H9 (cell line): ENCODE results near the gene SYNE2. TPM values are rescaled to one million over a fixed set of nuclear protein-coding genes. Genes with fewer than 3 reads are reported as not detected.
A peak's percentile ranks its signal among the peaks of the same experiment; 100 is the strongest.

Source experiments
- DNase-seq: peaks from one replicate; pipeline ENCODE4 v3.0.0-alpha.2; 2017
- H2AFZ ChIP-seq: one replicate; pipeline ENCODE4 v1.6.1; 2013; ENCODE audit warnings: mild to moderate bottlenecking, low read length, control low read depth, moderate library complexity
- H2AK5ac ChIP-seq: 2 replicates; pipeline ENCODE4 v1.6.1; 2013; ENCODE audit warnings: low read length, control low read depth, mixed read lengths; ENCODE audit not compliant: insufficient read length
- H2BK120ac ChIP-seq: one replicate; pipeline ENCODE4 v1.6.1; 2013; ENCODE audit warnings: low read depth, mild to moderate bottlenecking, low read length, control low read depth, inconsistent platforms; ENCODE audit not compliant: poor library complexity, severe bottlenecking
- H2BK12ac ChIP-seq: 2 replicates; pipeline ENCODE4 v1.6.1; 2013; ENCODE audit warnings: low read length, control low read depth, mixed read lengths, low read depth; ENCODE audit not compliant: insufficient read length
- H2BK15ac ChIP-seq: 2 replicates; pipeline ENCODE4 v1.6.1; 2013; ENCODE audit warnings: low read depth, low read length, control low read depth
- H2BK20ac ChIP-seq: one replicate; pipeline ENCODE4 v1.6.1; 2013; ENCODE audit warnings: low read depth, mild to moderate bottlenecking, low read length, control low read depth, inconsistent platforms; ENCODE audit not compliant: poor library complexity, severe bottlenecking
- H2BK5ac ChIP-seq: 2 replicates; pipeline ENCODE4 v1.6.1; 2013; ENCODE audit warnings: low read length, control low read depth, mixed read lengths; ENCODE audit not compliant: insufficient read length
- H3K14ac ChIP-seq: 2 replicates; pipeline ENCODE4 v1.6.1; 2013; ENCODE audit warnings: low read length, control low read depth; ENCODE audit not compliant: insufficient read depth
- H3K18ac ChIP-seq: 2 replicates; pipeline ENCODE4 v1.6.1; 2013; ENCODE audit warnings: low read depth, mild to moderate bottlenecking, mixed read lengths, low read length, control low read depth; ENCODE audit not compliant: insufficient read length
- H3K23ac ChIP-seq: 2 replicates; pipeline ENCODE4 v1.6.1; 2013; ENCODE audit warnings: low read length, control low read depth, mixed read lengths, low read depth; ENCODE audit not compliant: insufficient read length
- H3K23me2 ChIP-seq: 2 replicates; pipeline ENCODE4 v1.6.1; 2013; ENCODE audit warnings: low read depth, mild to moderate bottlenecking, mixed read lengths, low read length, control low read depth; ENCODE audit not compliant: insufficient read length, poor library complexity, severe bottlenecking
- H3K27ac ChIP-seq: 2 replicates; pipeline ENCODE4 v1.5.1; 2013; ENCODE audit warnings: low read length, control low read depth, mixed read lengths, low read depth; ENCODE audit not compliant: insufficient read length
- H3K27me3 ChIP-seq: 2 replicates; pipeline ENCODE4 v1.6.1; 2013; ENCODE audit warnings: low read length, control low read depth, inconsistent platforms; ENCODE audit not compliant: insufficient read depth
- H3K4ac ChIP-seq: 2 replicates; pipeline ENCODE4 v1.6.1; 2013; ENCODE audit warnings: low read depth, mild to moderate bottlenecking, control low read depth, inconsistent platforms, low read length, moderate library complexity
- H3K4me1 ChIP-seq: 2 replicates; pipeline ENCODE4 v1.6.1; 2013; ENCODE audit warnings: low read length, control low read depth, inconsistent platforms; ENCODE audit not compliant: insufficient read depth
- H3K4me2 ChIP-seq: 2 replicates; pipeline ENCODE4 v1.6.1; 2013; ENCODE audit warnings: low read length, control low read depth, mixed read lengths; ENCODE audit not compliant: insufficient read length, insufficient read depth
- H3K56ac ChIP-seq: 2 replicates; pipeline ENCODE4 v1.6.1; 2013; ENCODE audit warnings: low read depth, mild to moderate bottlenecking, mixed read lengths, low read length, control low read depth; ENCODE audit not compliant: insufficient read length
- H3K79me1 ChIP-seq: 2 replicates; pipeline ENCODE4 v1.6.1; 2013; ENCODE audit warnings: low read depth, mild to moderate bottlenecking, moderate library complexity, low read length, control low read depth, inconsistent platforms; ENCODE audit not compliant: insufficient read depth, poor library complexity, severe bottlenecking
- H3K79me2 ChIP-seq: 2 replicates; pipeline ENCODE4 v1.6.1; 2013; ENCODE audit warnings: low read length, control low read depth, inconsistent platforms; ENCODE audit not compliant: insufficient read depth
- H3K9ac ChIP-seq: 2 replicates; pipeline ENCODE4 v1.6.1; 2013; ENCODE audit warnings: low read length, control low read depth, mixed read lengths; ENCODE audit not compliant: insufficient read length; ENCODE audit errors: extremely low read depth
- H3K9me3 ChIP-seq: one replicate; pipeline ENCODE4 v1.6.1; 2013; ENCODE audit warnings: low read depth, low read length, inconsistent platforms; ENCODE audit not compliant: control insufficient read depth
- H3T11ph ChIP-seq: one replicate; pipeline ENCODE4 v1.6.1; 2013; ENCODE audit warnings: mild to moderate bottlenecking, low read length, control low read depth, inconsistent platforms
- H4K20me1 ChIP-seq: one replicate; pipeline ENCODE4 v1.6.1; 2013; ENCODE audit not compliant: control insufficient read depth, insufficient read length, insufficient read depth
- H4K5ac ChIP-seq: 2 replicates; pipeline ENCODE4 v1.6.1; 2013; ENCODE audit warnings: low read depth, mild to moderate bottlenecking, mixed read lengths, low read length, control low read depth; ENCODE audit not compliant: insufficient read length
- H4K8ac ChIP-seq: replicated peaks from 2 replicates; pipeline ENCODE4 v1.6.1; 2013; ENCODE audit warnings: low read length, control low read depth, mixed read lengths, low read depth; ENCODE audit not compliant: insufficient read length
- H4K91ac ChIP-seq: 2 replicates; pipeline ENCODE4 v1.6.1; 2013; ENCODE audit warnings: low read depth, mild to moderate bottlenecking, moderate library complexity, mixed read lengths, low read length, control low read depth; ENCODE audit not compliant: insufficient read length
- H3K27ac Mint-ChIP-seq, 3 experiments: 2 replicates in 2 of 3; 3 replicates in 1 of 3; pipeline ENCODE4 v1.8.0; 2020 to 2021; ENCODE audit warnings: mixed read lengths in 3 of 3, mild to moderate bottlenecking in 1 of 3, moderate library complexity in 1 of 3
- H3K27me3 Mint-ChIP-seq: 2 replicates; pipeline ENCODE4 v1.8.0; 2021; ENCODE audit warnings: low read depth, mild to moderate bottlenecking, moderate library complexity, mixed read lengths
- H3K36me3 Mint-ChIP-seq, 3 experiments: 2 replicates in 2 of 3; 3 replicates in 1 of 3; pipeline ENCODE4 v1.8.0; 2020 to 2021; ENCODE audit warnings: low read depth in 3 of 3, mixed read lengths in 3 of 3; ENCODE audit not compliant: insufficient read depth in 1 of 3
- H3K4me1 Mint-ChIP-seq, 2 experiments: 2 replicates each; pipeline ENCODE4 v1.8.0; 2020; ENCODE audit warnings: mixed read lengths in 2 of 2
- H3K4me3 Mint-ChIP-seq, 2 experiments: 2 replicates in 1 of 2; 3 replicates in 1 of 2; pipeline ENCODE4 v1.8.0; 2020 to 2021; ENCODE audit warnings: mild to moderate bottlenecking in 2 of 2, mixed read lengths in 2 of 2, moderate library complexity in 1 of 2
- H3K9me3 Mint-ChIP-seq, 2 experiments: 2 replicates in 1 of 2; 3 replicates in 1 of 2; pipeline ENCODE4 v1.8.0; 2020; ENCODE audit warnings: mild to moderate bottlenecking in 2 of 2, mixed read lengths in 2 of 2, moderate library complexity in 1 of 2
- CTCF ChIP-seq: fragments of 200-600 bp; sonication (generic); conservative IDR thresholded peaks from 3 replicates; pipeline ENCODE4 v1.8.0; 2021; ENCODE audit warnings: antibody characterized with exemption, mild to moderate bottlenecking
- WGBS: extraction: QIAGEN DNeasy Blood & Tissue Kit; methylation state at CpG from one replicate; pipeline ENCODE4 v1.1.7; 2013; ENCODE audit warnings: missing lambda C conversion rate, low lambda C conversion rate, mixed read lengths; ENCODE audit not compliant: insufficient read length; ENCODE audit errors: extremely low coverage; 5-methylcytosine and 5-hydroxymethylcytosine counted together
- total RNA-seq: library from RNA; stranded (reverse); gene quantifications from 2 replicates; pipeline ENCODE4 v1.2.1, GENCODE V29; 2021

The SYNE2 gene
- total RNA-seq, 1 experiment from 2014 or later: 43.3 TPM

- H3K27ac Mint-ChIP-seq: peak overlapping the region in 1 of 3 experiments; percentile 0; a peak in 1 of 7 replicates
- H2BK15ac ChIP-seq: no peak overlapping the region
- no peak overlapping the region for H3K4ac ChIP-seq
- TF ChIP-seq CTCF: no peak
- no peaks in the 10 kb centered on the region for H3K9me3 Mint-ChIP-seq
- H2BK12ac ChIP-seq: no peak overlapping the region
- no CpG with 5 or more reads among the region's 2 CpGs for WGBS
- no peak overlapping the region for H3K4me3 Mint-ChIP-seq
- no peak overlapping the region for H4K5ac ChIP-seq
- H3K36me3 Mint-ChIP-seq: peaks cover 8 to 18% (median 17%) of the 10 kb centered on the region in 3 experiments; a peak in 6 of 7 replicates
- H3K23ac ChIP-seq: no peak overlapping the region
- no peak for DNase-seq
- no peak overlapping the region for H3K9ac ChIP-seq
- no peak overlapping the region for H3T11ph ChIP-seq
- no peaks in the 10 kb centered on the region for H3K23me2 ChIP-seq
- H2AFZ ChIP-seq: no peak overlapping the region
- H2BK20ac ChIP-seq: no peak overlapping the region
- no peak overlapping the region for H3K56ac ChIP-seq
- H3K27ac ChIP-seq: no peak overlapping the region
- no peaks in the 10 kb centered on the region for H3K79me2 ChIP-seq
- no peaks in the 10 kb centered on the region for H3K9me3 ChIP-seq
- no peak overlapping the region for H3K14ac ChIP-seq
- no peak overlapping the region for H2BK120ac ChIP-seq
- no peaks in the 10 kb centered on the region for H3K27me3 ChIP-seq
- H3K4me2 ChIP-seq: no peak overlapping the region
- H3K4me1 Mint-ChIP-seq: peaks cover 41 to 48% of the 10 kb centered on the region in 2 experiments
- H2AK5ac ChIP-seq: no peak overlapping the region
- H4K91ac ChIP-seq: no peak overlapping the region
- no peak overlapping the region for H4K8ac ChIP-seq
- H4K20me1 ChIP-seq: no peaks in the 10 kb centered on the region
- H3K79me1 ChIP-seq: no peaks in the 10 kb centered on the region
- no peaks in the 10 kb centered on the region; the same call in 1 of the 2 replicates for H3K4me1 ChIP-seq
- no peak overlapping the region for H3K18ac ChIP-seq
- H2BK5ac ChIP-seq: no peak overlapping the region
- no peaks in the 10 kb centered on the region for H3K27me3 Mint-ChIP-seq
Observed at GRCh38 chr14:63952933-63953437, 100.2 kb downstream of the SYNE2 start.
